ENCODE data around the gene CBX8.

DNA sequence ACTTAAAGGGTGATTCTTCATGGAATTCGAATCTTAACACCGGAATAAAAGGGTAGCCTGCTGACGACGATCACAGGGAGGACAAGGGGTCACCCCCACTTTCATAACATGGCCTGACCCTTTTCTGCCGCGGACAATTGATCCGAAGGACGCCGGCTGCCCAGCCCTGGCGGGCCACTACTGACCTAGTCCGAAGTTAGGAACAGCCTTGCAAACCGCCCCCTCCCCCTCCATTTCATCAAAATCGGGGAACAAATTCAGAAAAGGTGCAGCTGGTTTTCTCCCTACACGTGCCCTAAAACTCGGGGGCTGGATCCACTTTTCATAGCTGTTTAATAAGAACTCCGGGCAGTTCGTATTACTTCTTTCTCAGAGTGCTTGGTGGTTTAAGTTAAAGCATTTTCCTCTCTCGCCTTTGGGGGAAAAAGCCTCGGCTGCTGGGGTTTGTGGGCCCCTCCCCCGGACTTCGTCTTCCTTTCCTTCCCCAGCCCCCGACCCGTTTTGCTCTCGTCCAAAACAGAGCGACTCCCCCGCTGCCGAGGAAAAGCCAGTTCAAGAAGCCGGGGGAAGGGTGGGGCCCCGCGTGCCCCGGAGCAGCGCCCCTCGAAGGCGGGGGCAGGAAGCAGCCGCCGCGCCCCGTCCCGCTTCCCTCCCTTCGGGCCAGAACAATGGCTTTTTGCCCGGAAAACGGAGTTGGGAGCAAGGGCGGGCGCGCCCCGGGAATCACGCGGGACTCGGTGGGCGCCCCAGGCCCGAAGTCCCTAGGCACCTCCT is 19.6 kb downstream of the CBX8 start:
- no peak for TF ChIP-seq CTCF (IDR thresholded peaks at IDR 0.05)
- TF ChIP-seq POLR2A (IDR thresholded peaks at IDR 0.05), result no peak
